HG03565 (cell line): ENCODE results near the gene ZNF827.

Experiments
- ATAC-seq: cut with Tn5 transposase; IDR thresholded peaks from one replicate; pipeline ENCODE4 v1.9.1; 2021; ENCODE audit warnings: mild to moderate bottlenecking, moderate library complexity; ENCODE audit not compliant: unreplicated experiment

ZNF827 gene

DNA sequence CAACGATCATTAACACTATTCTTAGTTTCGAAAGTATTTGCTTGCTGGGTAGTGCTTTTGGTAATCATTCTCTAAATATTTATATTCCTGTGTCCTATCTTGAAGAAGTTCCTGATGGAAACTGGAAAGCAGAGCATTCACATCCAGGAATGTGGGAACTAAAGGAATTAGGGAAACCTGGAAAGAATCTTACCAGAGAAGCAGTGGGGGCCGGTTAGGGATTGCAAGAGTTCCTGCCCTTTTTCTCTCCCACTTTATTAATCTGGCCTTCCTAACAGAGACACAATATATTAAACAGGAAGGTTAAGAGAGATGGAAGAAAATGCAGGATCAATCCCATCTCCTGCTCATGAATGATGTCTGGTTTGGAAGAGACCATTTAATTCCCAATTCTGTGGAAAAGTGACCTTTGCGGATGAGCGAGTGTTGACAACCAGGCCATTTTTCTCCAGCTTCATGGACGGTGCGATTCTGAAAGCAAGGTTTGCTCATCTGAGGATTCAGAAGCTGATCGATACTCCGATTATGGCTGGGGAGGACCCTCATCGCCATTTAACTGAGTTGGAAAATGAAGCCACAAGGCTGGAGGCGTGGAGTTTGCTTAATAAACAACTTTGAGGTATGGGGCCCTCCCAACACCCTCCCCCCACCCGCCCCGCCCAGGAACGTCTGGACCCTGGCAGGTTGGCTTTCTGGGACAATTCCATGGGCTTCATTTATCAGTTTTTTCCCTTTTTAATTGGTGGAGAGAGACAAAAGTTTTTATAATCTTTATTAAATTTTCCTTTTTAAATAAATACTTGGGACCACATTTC is 206.4 kb downstream of the ZNF827 start:
- ATAC-seq: no peak

DNA sequence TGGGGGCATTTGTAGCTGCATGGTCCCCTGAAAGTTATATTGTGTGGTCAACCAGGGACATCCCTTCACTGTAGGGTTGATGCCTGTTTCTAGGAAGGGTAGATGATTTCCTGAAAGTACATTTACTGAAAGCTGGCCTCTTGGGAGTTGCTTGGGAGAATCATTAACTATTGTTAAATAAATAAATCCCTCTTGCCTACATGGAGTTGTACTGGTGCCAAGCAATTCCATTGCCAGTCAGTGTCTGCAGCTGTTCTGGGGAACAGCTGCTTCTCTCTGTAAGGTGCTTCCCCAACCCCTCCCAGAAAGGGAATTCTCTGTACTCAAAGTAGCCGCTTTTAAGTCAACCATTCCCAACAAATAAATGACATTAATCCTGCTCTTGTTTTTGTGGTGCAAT is 207.6 kb downstream of the ZNF827 start:
- no peak for ATAC-seq

- no peak for ATAC-seq
Observed at GRCh38 chr4:145730026-145730425, 208.6 kb downstream of the ZNF827 start.

DNA sequence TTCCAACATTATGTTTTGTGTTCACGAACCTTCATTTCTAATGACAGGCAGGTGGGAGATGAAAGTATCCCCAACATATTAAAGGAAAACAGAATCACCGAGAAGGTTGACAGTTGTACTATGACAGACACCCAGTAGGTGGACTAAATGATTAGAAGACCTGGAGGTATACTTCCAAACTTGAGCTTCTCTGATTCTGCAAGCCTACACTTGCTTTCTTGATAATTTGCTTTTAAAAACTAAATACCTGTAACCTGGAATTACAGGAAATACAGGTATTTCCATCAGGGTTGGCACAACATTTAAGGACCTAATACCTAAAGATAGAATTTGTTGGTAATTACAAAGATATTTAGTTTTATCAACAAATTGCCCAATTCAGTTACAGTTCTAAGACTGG is 215.3 kb downstream of the ZNF827 start:
- no peak for ATAC-seq

DNA sequence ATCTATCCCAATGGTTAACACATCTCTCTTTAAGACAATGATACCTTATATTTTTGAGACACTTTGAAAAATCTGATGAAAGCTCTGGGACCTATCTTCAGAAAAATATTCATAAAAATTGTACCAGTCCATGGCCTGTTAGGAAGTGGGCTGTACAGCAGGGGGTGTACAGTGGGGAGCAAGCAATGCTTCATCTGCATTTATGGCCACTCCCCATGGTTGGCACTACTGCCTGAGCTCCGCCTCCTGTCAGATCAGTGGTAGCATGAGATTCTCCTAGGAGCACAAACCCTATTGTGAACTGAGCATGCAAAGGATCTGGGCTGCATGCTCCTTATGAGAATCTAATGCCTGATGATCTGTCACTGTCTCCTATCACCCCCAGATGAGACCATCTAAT is 216.1 kb downstream of the ZNF827 start:
- no peak for ATAC-seq

- ATAC-seq: peak; percentile 24
Observed at GRCh38 chr4:145720656-145721055, 218.0 kb downstream of the ZNF827 start.

GRCh38 chr4:145719752-145720624 is 218.6 kb downstream of the ZNF827 start:
- peak; percentile 77 for ATAC-seq

DNA sequence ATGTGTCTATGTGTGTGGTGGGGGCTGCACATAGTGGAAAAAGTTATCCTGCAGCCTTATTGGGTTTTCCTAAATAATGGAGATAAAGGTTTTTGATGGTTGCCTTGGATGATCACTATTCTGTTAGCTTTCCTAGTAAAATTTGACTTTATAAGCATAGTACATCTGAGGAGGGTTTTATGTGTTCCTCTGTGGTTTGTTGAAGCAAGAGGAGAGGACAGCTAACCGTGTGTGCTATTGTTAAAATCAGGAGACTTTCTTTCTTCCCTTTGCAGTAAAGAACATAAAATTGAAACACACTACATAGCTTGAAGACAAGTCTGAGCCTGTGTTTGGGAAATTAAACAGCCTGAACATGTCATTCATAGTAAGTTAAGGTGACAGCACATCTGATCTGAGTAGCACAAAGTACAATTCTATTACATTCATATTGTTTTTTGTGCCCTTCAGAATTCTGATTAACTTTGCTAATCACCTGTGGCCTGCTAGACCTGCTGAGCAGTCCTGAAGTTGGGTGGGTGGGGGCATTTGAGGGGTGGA is 221.9 kb downstream of the ZNF827 start:
- no peak for ATAC-seq

GRCh38 chr4:145716200-145716599 is 222.4 kb downstream of the ZNF827 start:
- no peak for ATAC-seq

DNA sequence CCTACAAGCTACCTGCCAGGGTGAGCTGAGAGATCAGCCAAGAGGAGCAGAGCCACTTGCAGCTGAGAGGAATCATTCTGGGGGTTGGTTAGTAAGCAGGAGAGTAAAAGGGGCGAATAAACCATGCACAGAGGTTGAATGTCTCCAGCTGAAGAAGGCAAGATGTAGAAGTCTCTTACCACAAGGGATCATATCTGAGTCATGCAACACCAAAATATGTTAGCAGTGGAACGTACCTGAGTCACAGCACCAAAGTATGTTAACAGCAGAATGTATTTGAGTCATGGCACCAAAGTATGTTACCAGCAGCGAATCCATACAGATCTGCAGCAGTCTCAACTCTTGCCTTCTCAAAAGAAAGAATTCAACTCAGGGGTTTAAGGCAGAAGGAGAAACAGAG is 228.8 kb downstream of the ZNF827 start:
- ATAC-seq: peak; percentile 89

DNA sequence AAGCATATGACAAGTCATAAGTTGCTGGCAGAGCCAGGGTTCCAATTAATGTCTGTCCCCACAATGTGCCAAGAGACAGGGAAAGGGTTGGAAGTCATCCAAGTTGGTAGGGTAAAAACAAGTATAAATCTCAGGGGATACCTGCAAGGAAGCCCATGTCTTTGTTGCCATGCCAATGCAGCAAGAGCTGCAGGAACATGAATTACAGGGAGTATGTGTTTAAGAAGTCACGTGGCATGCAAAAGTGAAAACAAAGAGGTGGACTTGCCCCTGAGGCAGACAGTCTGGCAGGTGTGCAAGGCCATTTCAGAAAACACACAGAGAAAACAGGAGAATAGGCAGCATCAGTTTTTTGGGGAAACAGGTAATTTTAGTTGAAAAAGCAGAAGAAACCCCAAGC is 229.3 kb downstream of the ZNF827 start:
- ATAC-seq: no peak
